T-cell (primary cell): ENCODE data around the gene TPD52L1. TPM values are rescaled to one million over a fixed set of nuclear protein-coding genes. Genes with fewer than 3 reads are reported as not detected.

ENCODE experiments used
- ATAC-seq, 4 experiments: fragments of 200-7000 bp in 3 of 4; fragments of 150-1000 bp in 1 of 4; cut with Tn5 transposase; replicated peaks in 1 of 4; 1 replicate in 3 of 4; 2 replicates in 1 of 4; pipeline ENCODE4 v1.10.0; 2021; ENCODE audit warnings: moderate library complexity in 3 of 4, mild to moderate bottlenecking in 2 of 4, moderate number of reproducible peaks in 1 of 4
- CTCF ChIA-PET, 2 donors: fragments of 300-600 bp; sonication (Branson Sonifier 250); formaldehyde crosslinking; loops; one replicate each; lab custom pipeline; 2022; ENCODE audit warnings: antibody characterized with exemption in 2 of 2; lab: Charles Lee
- POLR2A ChIA-PET, 2 donors: fragments of 300-600 bp; sonication (Branson Sonifier 250); formaldehyde crosslinking; loops; one replicate each; lab custom pipeline; 2022; ENCODE audit warnings: antibody characterized with exemption in 2 of 2; lab: Charles Lee
- DNase-seq, 35 experiments: peaks; one replicate each; pipeline versions ENCODE4 v3.0.0 to v3.0.0-alpha.2; 2013 to 2023
- H3K27ac ChIP-seq: one replicate; pipeline ENCODE4 v1.5.1; 2013; ENCODE audit warnings: low read length
- H3K27me3 ChIP-seq, 2 experiments: replicated peaks in 1 of 2; 1 replicate in 1 of 2; 2 replicates in 1 of 2; pipeline versions ENCODE4 v1.6.1 to v1.7.0; 2013; ENCODE audit warnings: low read length in 1 of 2, mixed read lengths in 1 of 2; ENCODE audit not compliant: control insufficient read depth in 2 of 2, insufficient read depth in 2 of 2; ENCODE audit errors: extremely low read depth in 1 of 2
- H3K36me3 ChIP-seq, 2 donors: 1 replicate in 1 of 2; 2 replicates in 1 of 2; pipeline versions ENCODE4 v1.6.1 to v1.7.0; 2013; ENCODE audit warnings: low read length in 1 of 2; ENCODE audit not compliant: control insufficient read depth in 2 of 2, insufficient read depth in 1 of 2; ENCODE audit errors: extremely low read depth in 1 of 2
- H3K4me1 ChIP-seq, 2 experiments: 1 replicate in 1 of 2; 2 replicates in 1 of 2; pipeline versions ENCODE4 v1.6.1 to v1.7.0; 2013; ENCODE audit warnings: low read length in 2 of 2, mixed read lengths in 1 of 2; ENCODE audit not compliant: insufficient read depth in 2 of 2, control insufficient read depth in 1 of 2; ENCODE audit errors: extremely low read depth in 1 of 2
- H3K4me3 ChIP-seq, 2 donors: 1 replicate in 1 of 2; 2 replicates in 1 of 2; pipeline versions ENCODE4 v1.5.1 to v1.7.0; 2013; ENCODE audit warnings: mild to moderate bottlenecking in 2 of 2, low read length in 1 of 2, moderate library complexity in 1 of 2; ENCODE audit not compliant: control insufficient read depth in 1 of 2; ENCODE audit errors: extremely low read depth in 1 of 2
- H3K9me3 ChIP-seq: 2 replicates; pipeline ENCODE4 v1.7.0; 2013
- H3K27ac Mint-ChIP-seq, 2 donors: one replicate each; pipeline ENCODE4 v1.8.0; 2020 to 2021; ENCODE audit warnings: mild to moderate bottlenecking in 2 of 2, mixed read lengths in 2 of 2
- H3K27me3 Mint-ChIP-seq, 2 donors: one replicate each; pipeline ENCODE4 v1.8.0; 2021 to 2022; ENCODE audit warnings: mixed read lengths in 2 of 2
- H3K36me3 Mint-ChIP-seq: one replicate; pipeline ENCODE4 v1.8.0; 2021; ENCODE audit warnings: mixed read lengths
- H3K4me1 Mint-ChIP-seq, 3 donors: one replicate each; pipeline ENCODE4 v1.8.0; 2020 to 2022; ENCODE audit warnings: mixed read lengths in 3 of 3, mild to moderate bottlenecking in 1 of 3
- H3K4me3 Mint-ChIP-seq, 3 donors: one replicate each; pipeline ENCODE4 v1.8.0; 2020 to 2022; ENCODE audit warnings: mild to moderate bottlenecking in 3 of 3, mixed read lengths in 3 of 3, moderate library complexity in 3 of 3
- H3K9me3 Mint-ChIP-seq, 3 donors: one replicate each; pipeline ENCODE4 v1.8.0; 2020 to 2022; ENCODE audit warnings: mixed read lengths in 3 of 3
- WGBS: methylation state at CpG from one replicate; pipeline ENCODE4 v1.1.5; 2013; ENCODE audit warnings: missing lambda C conversion rate; ENCODE audit not compliant: insufficient coverage; 5-methylcytosine and 5-hydroxymethylcytosine counted together
- total RNA-seq, 35 experiments: library from RNA in 6 of 35; stranded (reverse) in 6 of 35; fragments of 120-200 nt in 1 of 35; gene quantifications; one replicate each; pipeline versions ENCODE4 v1.2.1 to v1.2.4 and lab custom pipeline; 2013 to 2026

The TPD52L1 gene
- total RNA-seq, 5 donors from 2014 or later (not counting 1 experiment from before 2014, with no cell fraction given), result 0.20 to 0.89 (median 0.47) TPM; not detected in 1

- ChIA-PET CTCF (interaction anchor here (0.6 to 1.0 kb wide), 4 partner anchors 28 to 616 kb away, joined by 3 to 4 read pairs (median 3); no protein-coding TSS in a partner anchor), POLR2A (no interaction called here)
- Histone ChIP-seq H3K27me3 (no peaks in the 10 kb centered on the region), H3K36me3 (no peaks in the 10 kb centered on the region), H3K4me1 (peaks cover 5 to 11% of the 10 kb centered on the region in 2 experiments), H3K27ac (no peak overlapping the region), H3K9me3 (no peaks in the 10 kb centered on the region), H3K4me3 (no peak overlapping the region)
- H3K9me3 Mint-ChIP-seq, result no peaks in the 10 kb centered on the region
- no peaks in the 10 kb centered on the region for H3K36me3 Mint-ChIP-seq
- peaks cover 13 to 17% of the 10 kb centered on the region in 2 donors for H3K27me3 Mint-ChIP-seq
- H3K27ac Mint-ChIP-seq, result no peak overlapping the region
- no peak for ATAC-seq
- peaks cover 9 to 15% (median 14%) of the 10 kb centered on the region in 3 donors for H3K4me1 Mint-ChIP-seq
- no peak for DNase-seq
- no peak overlapping the region for H3K4me3 Mint-ChIP-seq
- WGBS, result no CpG with 5 or more reads among the region's 6 CpGs
These were observed 154.5 kb downstream of the TPD52L1 start for GRCh38 chr6:125307964-125308615.

DNA sequence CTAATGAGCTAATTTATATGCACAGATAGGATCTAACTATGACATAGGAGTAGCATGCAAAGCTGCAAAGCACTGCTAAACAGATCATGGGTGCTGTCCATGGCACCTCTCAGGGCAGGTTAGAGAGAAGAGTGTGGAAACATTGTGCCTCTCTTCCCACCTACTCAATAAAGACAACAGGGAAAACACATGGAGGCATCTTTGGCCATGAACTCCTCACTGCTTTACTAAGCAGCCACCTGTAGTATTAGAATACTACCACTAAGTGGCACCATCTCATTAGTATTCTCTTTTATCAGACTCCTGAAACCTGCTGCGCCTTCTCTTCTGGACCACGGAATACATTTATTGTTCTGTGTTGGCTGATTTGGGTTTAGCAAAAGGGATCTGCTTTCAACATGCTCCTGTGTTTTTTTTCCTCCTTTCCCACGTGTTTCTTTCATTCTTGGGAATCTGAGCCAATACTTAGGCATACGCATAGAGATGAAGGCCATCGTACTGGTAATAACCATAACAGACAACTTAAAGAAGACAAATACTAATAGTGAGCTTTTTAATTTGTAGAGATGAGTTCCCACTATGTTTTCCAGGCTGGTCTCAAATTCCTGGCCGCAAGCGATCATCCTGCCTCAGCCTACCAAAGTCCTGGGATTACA is 157.5 kb downstream of the TPD52L1 start:
- CTCF ChIA-PET, result interaction anchor here (0.5 to 7.2 kb wide), 26 partner anchors 9 to 684 kb away, joined by 3 to 81 read pairs (median 4); partner anchors contain the start of genes HDDC2 (in 2 of the 2) and TRMT11 (in 1 of the 2)

DNA sequence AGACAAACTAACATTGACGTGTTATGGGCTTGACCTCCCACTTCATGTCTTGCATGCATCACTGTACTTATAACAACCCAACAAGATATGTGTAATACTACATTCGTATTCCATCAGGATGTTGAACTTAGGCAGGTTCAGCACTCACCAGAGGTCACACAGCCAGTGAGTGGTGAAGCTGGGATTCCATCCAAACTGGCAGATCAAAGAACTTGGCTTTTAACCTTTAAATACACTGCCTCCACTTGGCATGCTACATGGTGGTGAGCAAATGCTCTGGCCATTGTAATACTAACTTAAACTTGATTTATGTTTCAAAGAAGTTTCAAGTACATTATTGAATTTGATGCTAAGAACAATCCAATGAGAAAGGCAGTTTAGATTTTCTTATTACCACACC is 158.9 kb downstream of the TPD52L1 start:
- no CpG with 5 or more reads among the region's 2 CpGs for WGBS
- Histone ChIP-seq H3K4me3 (no peak overlapping the region), H3K36me3 (no peaks in the 10 kb centered on the region), H3K27me3 (peaks cover 0 to 4% of the 10 kb centered on the region in 2 experiments), H3K4me1 (no peaks in the 10 kb centered on the region), H3K27ac (no peak overlapping the region), H3K9me3 (no peaks in the 10 kb centered on the region)
- H3K4me1 Mint-ChIP-seq, result peaks cover 0 to 7% (median 4%) of the 10 kb centered on the region in 3 donors
- ATAC-seq (no peak), DNase-seq (no peak)
- ChIA-PET CTCF (interaction anchor here (0.7 to 7.2 kb wide), 10 partner anchors 11 to 697 kb away, joined by 3 to 81 read pairs (median 5); partner anchors contain the start of gene HDDC2 (in 1 of the 2)), POLR2A (no interaction called here)
- H3K4me3 Mint-ChIP-seq, result no peak overlapping the region
- H3K36me3 Mint-ChIP-seq, result no peaks in the 10 kb centered on the region
- no peak overlapping the region for H3K27ac Mint-ChIP-seq
- H3K9me3 Mint-ChIP-seq, result no peaks in the 10 kb centered on the region
- peaks cover 13% of the 10 kb centered on the region in 2 donors for H3K27me3 Mint-ChIP-seq

More for the DNA sequence above, 157.5 kb downstream of the TPD52L1 start:
- Histone ChIP-seq H3K27ac (no peak overlapping the region), H3K9me3 (no peaks in the 10 kb centered on the region), H3K4me1 (no peaks in the 10 kb centered on the region), H3K36me3 (no peaks in the 10 kb centered on the region), H3K27me3 (no peaks in the 10 kb centered on the region), H3K4me3 (no peak overlapping the region)
- ATAC-seq, result peak; percentile 77 to 87 (median 86)
- Mint-ChIP-seq H3K4me3 (no peak overlapping the region), H3K27me3 (peaks cover 11 to 16% of the 10 kb centered on the region in 2 donors), H3K27ac (no peak overlapping the region), H3K9me3 (no peaks in the 10 kb centered on the region), H3K36me3 (no peaks in the 10 kb centered on the region), H3K4me1 (peaks cover 0 to 7% (median 4%) of the 10 kb centered on the region in 3 donors)
- POLR2A ChIA-PET, result interaction anchor here in 1 of 2 donors (0.6 kb wide), 1 partner anchor 443 kb away, joined by 3 read pairs; no protein-coding TSS in a partner anchor
- peak in 4 of 35 experiments; percentile 2 to 73 (median 18) for DNase-seq
- 20% methylated on average over 1 of the region's 7 CpGs for WGBS

- H3K27ac ChIP-seq, result no peak overlapping the region
- H3K27me3 ChIP-seq, result peaks cover 0 to 4% of the 10 kb centered on the region in 2 experiments
- no peak overlapping the region for H3K4me3 ChIP-seq
- no peaks in the 10 kb centered on the region for H3K36me3 ChIP-seq
- WGBS, result 86% methylated on average over 2 of the region's 4 CpGs
- no peaks in the 10 kb centered on the region for H3K4me1 ChIP-seq
- Mint-ChIP-seq H3K27me3 (peaks cover 11 to 16% of the 10 kb centered on the region in 2 donors), H3K4me1 (peaks cover 0 to 4% (median 3%) of the 10 kb centered on the region in 3 donors), H3K36me3 (no peaks in the 10 kb centered on the region), H3K4me3 (no peak overlapping the region), H3K9me3 (no peaks in the 10 kb centered on the region), H3K27ac (no peak overlapping the region)
- POLR2A ChIA-PET, result no interaction called here
- DNase-seq (no peak), ATAC-seq (no peak)
- no peaks in the 10 kb centered on the region for H3K9me3 ChIP-seq
- CTCF ChIA-PET, result interaction anchor here (0.6 to 7.2 kb wide), 12 partner anchors 8 to 696 kb away, joined by 3 to 81 read pairs (median 4); no protein-coding TSS in a partner anchor
These were observed 159.4 kb downstream of the TPD52L1 start for GRCh38 chr6:125312950-125313349.

Other genes starting within 250 kb of the TPD52L1 start
- gene RNF217, start 191.3 kb upstream of the TPD52L1 start, total RNA-seq, result under 1 TPM; 0.16 to 0.89 (median 0.59) TPM
- gene HDDC2, start 148.2 kb downstream of the TPD52L1 start, total RNA-seq, result 10 to 100 TPM; 32.0 to 48.0 (median 42.1) TPM